GM12865 (cell line): ENCODE data around the gene UROC1.

Source experiments
- DNase-seq: peaks from one replicate; pipeline ENCODE4 v3.0.0; 2010; ENCODE audit warnings: low read depth
- H3K4me3 ChIP-seq: 2 replicates; pipeline ENCODE4 v1.5.1; 2011; ENCODE audit warnings: mild to moderate bottlenecking, low read depth, low read length, control low read depth
- CTCF ChIP-seq: IDR thresholded peaks from 2 replicates; pipeline ENCODE4 v1.5.1; 2011; ENCODE audit warnings: low read length, control low read depth, low read depth, inconsistent platforms; ENCODE audit not compliant: insufficient read depth; ENCODE audit errors: missing control alignments

The UROC1 gene

GRCh38 chr3:126530171-126531050 is 12.8 kb upstream of the UROC1 start:
- H3K4me3 ChIP-seq = no peak overlapping the region
- no peak for TF ChIP-seq CTCF
- peak; percentile 18 for DNase-seq

GRCh38 chr3:126529585-126530170 is 12.1 kb upstream of the UROC1 start:
- TF ChIP-seq CTCF = no peak
- no peak overlapping the region for H3K4me3 ChIP-seq
- no peak for DNase-seq

- no peak for DNase-seq
- H3K4me3 ChIP-seq = no peak overlapping the region
Observed at GRCh38 chr3:126528800-126529541, 11.4 kb upstream of the UROC1 start.

GRCh38 chr3:126528419-126528799 is 10.8 kb upstream of the UROC1 start:
- no peak for TF ChIP-seq CTCF
- no peak overlapping the region for H3K4me3 ChIP-seq
- no peak for DNase-seq

More at GRCh38 chr3:126528800-126529541, 11.4 kb upstream of the UROC1 start:
- TF ChIP-seq CTCF = no peak

- no peak overlapping the region for H3K4me3 ChIP-seq
- DNase-seq = no peak
- no peak for TF ChIP-seq CTCF
Observed at GRCh38 chr3:126527455-126528211, 10.1 kb upstream of the UROC1 start.

- H3K4me3 ChIP-seq = no peak overlapping the region
- no peak for TF ChIP-seq CTCF
- no peak for DNase-seq
Observed at GRCh38 chr3:126527006-126527405, 9.4 kb upstream of the UROC1 start.
